AG04449 (cell line): Measurements from ENCODE around the gene ARHGDIA.

Source experiments
- CTCF ChIA-PET: fragments of 350-600 bp; formaldehyde crosslinking; extraction: SDS; loops from one replicate; lab custom pipeline; 2021; ENCODE audit warnings: antibody characterized with exemption; lab: Yijun Ruan, JAX
- POLR2A ChIA-PET: fragments of 400-600, 350-600 bp; formaldehyde crosslinking; extraction: SDS; loops from one replicate; lab custom pipeline; 2020; ENCODE audit warnings: antibody characterized with exemption, inconsistent platforms; lab: Yijun Ruan, JAX
- DNase-seq: peaks from one replicate; pipeline ENCODE4 v3.0.0-alpha.2; 2010; ENCODE audit warnings: low read depth, low spot score
- H3K4me3 ChIP-seq: 2 replicates; pipeline ENCODE4 v1.5.1; 2011; ENCODE audit warnings: low read depth, mild to moderate bottlenecking, control low read depth, low read length
- TF ChIP-seq, protein P1 (sequence below): IDR thresholded peaks from one replicate; pipeline ENCODE4 v1.5.1; 2011; ENCODE audit warnings: mild to moderate bottlenecking, moderate library complexity, low read length, control low read depth, inconsistent platforms; ENCODE audit not compliant: insufficient read depth; ENCODE audit errors: missing control alignments

The ARHGDIA gene

DNA sequence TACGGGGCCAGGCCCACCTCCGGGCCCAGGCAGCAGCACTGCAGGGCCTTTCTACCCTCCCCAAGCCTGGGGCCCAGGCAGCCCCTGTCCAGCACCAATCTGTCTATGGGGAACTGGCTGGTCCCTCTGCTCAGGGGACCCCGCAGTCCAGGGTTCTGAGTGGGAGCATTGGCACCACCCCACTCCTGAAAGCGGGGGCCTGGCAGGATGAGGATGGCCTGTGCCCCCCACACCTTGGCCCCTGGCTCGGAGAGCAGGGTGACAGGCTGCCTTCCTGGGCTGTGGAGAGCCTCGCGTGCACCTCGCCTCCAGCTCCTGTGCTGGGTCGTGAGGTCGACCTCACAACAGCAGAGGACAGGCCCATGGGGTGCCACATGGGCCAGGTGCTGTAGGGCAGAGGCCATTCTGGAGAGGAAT lies 32.3 kb upstream of the ARHGDIA start:
- no peak for DNase-seq
- POLR2A ChIA-PET = interaction anchor here (0.7 kb wide), 1 partner anchor 23 kb away, joined by 3 read pairs; no protein-coding TSS in a partner anchor
- no peak overlapping the region for H3K4me3 ChIP-seq
- TF ChIP-seq, protein P1, sequence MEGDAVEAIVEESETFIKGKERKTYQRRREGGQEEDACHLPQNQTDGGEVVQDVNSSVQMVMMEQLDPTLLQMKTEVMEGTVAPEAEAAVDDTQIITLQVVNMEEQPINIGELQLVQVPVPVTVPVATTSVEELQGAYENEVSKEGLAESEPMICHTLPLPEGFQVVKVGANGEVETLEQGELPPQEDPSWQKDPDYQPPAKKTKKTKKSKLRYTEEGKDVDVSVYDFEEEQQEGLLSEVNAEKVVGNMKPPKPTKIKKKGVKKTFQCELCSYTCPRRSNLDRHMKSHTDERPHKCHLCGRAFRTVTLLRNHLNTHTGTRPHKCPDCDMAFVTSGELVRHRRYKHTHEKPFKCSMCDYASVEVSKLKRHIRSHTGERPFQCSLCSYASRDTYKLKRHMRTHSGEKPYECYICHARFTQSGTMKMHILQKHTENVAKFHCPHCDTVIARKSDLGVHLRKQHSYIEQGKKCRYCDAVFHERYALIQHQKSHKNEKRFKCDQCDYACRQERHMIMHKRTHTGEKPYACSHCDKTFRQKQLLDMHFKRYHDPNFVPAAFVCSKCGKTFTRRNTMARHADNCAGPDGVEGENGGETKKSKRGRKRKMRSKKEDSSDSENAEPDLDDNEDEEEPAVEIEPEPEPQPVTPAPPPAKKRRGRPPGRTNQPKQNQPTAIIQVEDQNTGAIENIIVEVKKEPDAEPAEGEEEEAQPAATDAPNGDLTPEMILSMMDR = no peak
- CTCF ChIA-PET = no interaction called here

DNA sequence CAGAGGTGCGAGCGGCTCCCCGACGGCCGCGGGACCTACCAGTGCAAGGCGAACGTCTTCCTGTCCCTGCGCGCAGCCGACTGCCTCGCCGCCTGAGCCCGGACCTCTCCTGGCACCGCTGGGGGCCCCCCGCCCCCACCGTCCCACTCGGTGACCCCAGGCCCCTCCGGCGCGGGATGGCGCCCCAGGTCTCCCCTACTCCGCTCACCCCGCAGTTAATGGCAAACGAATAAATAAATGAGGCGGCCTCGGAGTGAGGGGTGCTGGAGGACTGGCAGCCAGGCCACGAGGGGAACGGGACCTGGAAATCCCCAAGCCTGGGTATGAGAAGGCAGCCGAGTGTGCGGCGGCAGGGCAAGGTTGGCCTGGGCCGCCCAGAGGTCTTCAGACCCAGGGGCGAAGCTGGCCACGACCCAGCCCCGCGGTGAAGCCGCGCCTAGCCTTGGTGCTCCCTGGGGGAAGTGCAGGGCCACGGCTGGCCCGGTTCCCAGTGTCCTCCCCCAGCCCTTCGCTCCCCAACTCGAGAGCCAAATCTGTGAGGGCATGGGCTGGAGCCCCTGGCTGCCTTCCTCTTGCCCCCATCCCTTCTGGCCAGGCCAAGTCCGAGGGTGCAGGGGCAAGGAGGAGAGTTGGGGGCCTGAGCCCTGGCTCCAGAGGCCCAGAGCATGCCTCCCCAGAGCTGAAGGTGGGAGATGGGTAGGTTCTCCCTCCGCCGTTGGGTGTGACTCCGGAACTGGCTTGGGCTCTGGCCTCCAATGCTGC lies 31.7 kb upstream of the ARHGDIA start:
- TF ChIP-seq, protein P1 = no peak
- ChIA-PET CTCF (no interaction called here), POLR2A (interaction anchor here (0.7 kb wide), 1 partner anchor 24 kb away, joined by 3 read pairs; no protein-coding TSS in a partner anchor)
- peak overlapping the region; percentile 36 for H3K4me3 ChIP-seq
- DNase-seq = no peak

DNA sequence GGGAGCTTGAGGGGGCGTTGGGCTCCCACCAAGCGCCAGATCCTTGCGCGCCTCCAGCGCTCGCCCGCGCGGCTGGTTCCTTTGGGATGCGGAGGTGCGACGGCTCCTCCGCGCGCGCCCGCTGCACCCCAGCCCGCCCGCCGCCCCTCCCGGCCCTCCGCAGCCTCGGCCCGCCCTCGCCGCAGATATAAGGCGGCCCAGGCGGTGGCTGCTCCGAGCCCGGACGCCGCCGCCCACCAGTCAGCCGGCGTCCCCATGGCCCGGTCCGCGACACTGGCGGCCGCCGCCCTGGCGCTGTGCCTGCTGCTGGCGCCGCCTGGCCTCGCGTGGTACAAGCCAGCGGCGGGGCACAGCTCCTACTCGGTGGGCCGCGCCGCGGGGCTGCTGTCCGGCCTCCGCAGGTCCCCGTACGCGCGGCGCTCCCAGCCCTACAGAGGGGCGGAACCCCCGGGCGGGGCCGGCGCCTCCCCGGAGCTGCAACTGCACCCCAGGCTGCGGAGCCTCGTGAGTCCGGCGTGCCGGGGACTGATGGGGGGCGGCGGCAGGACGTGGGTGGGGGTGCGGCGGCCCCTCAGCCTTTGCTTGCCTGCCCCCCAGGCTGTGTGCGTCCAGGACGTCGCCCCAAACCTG lies 31.0 kb upstream of the ARHGDIA start, which contains the start of gene NPB:
TSS of gene NPB (plus strand) at position 216 of the 630 bp plus-strand sequence. CDS start at position 256, 40 bp downstream.
- ChIA-PET POLR2A (no interaction called here), CTCF (interaction anchor here (1.0 kb wide), 1 partner anchor 10 kb away, joined by 3 read pairs; no protein-coding TSS in a partner anchor)
- TF ChIP-seq, protein P1 = no peak
- peak within 1 kb of the TSS; percentile 36 for H3K4me3 ChIP-seq
- no peak for DNase-seq

DNA sequence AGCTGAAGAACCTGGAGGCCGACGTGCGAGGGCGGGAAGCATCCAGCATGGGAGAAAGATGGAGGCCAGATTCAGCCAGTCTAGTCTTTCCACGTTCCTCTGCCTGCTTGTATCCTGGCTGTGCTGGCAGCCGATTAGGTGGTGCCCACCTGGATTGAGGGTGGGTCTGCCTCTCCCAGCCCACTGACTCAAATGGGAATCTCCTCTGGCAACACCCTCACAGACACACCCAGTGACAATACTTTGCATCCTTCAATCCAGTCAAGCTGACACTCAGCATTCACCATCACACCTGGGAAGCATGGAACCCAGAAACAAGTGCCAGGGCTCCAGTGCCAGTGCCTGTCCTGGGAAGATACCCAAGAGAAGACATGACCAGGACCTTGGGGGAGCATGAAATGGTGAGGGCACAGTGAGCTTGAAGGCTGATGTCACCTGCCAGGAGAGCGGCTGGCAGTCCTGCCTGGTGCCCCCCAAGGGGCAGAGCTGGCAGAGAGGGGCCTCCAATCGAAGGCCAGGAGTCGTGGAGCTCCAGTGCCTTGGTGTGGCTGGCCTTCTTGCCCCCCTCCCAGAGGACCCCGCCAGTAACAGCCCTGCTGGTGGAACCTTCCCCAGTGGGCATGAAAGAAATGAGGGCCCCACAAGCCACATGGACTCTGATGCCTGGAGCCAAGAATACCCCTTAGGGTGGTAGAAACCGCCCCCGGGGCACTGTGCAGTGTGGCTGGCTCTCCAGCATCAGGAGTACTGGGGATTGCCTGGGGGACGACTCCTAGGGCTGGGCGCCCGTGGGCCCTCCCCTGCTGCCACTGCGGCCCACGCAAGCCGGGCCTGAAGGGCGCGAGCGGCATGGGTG lies 30.3 kb upstream of the ARHGDIA start:
- H3K4me3 ChIP-seq = no peak overlapping the region; the same call in 1 of the 2 replicates
- TF ChIP-seq, protein P1 = no peak
- no peak for DNase-seq
- POLR2A ChIA-PET = no interaction called here
- CTCF ChIA-PET = interaction anchor here (0.7 to 1.0 kb wide), 2 partner anchors 9 to 18 kb away, joined by 3 read pairs; no protein-coding TSS in a partner anchor

DNA sequence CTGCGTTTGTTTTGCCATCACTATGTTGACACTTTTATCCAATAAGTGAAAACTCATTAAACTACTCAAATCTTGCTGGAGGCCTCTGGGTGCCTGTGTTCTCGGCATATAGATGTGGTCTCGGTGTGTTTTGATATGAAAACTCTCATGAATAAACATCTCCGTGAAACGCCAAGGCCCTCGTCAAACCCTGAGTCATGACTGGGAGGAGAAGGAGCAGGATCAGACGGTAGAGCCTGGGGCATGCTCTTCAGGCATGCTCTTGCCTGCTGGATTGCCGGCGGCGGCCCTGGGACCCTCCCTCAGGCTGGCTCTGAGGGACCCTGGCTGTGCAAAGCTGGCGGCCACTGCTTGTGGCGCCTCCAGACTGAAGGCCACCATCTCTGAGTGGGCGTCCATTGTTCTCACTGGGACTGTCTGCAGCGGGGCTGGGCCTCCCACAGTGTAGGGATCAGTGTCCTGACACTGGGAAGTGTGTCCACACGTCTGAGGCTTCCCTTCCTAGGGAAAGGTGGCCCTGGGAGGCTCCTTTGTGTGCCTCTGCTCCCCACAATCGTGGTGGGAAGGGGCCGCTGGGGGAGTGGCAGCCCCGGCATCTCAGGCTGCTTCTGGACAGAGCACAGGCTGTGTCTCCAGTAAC lies 29.2 kb upstream of the ARHGDIA start:
- TF ChIP-seq, protein P1 = no peak
- DNase-seq = no peak
- no peak overlapping the region for H3K4me3 ChIP-seq
- ChIA-PET POLR2A (interaction anchor here (0.5 kb wide), 1 partner anchor 39 kb away, joined by 5 read pairs; no protein-coding TSS in a partner anchor), CTCF (no interaction called here)
